GM18499 (cell line): ENCODE measurements around the gene PAN2.
"Not testable (repeated sequence)": the region's sequence is repeated elsewhere in the genome, so short reads cannot be mapped to it uniquely, and the experiment has no call there.

Source experiments
- ATAC-seq: cut with Tn5 transposase; IDR thresholded peaks from one replicate; pipeline ENCODE4 v1.9.1; 2021; ENCODE audit warnings: moderate number of reproducible peaks; ENCODE audit not compliant: insufficient read depth, unreplicated experiment

PAN2 gene

GRCh38 chr12:56282030-56282429 is 51.8 kb downstream of the PAN2 start:
- ATAC-seq = no peak

- ATAC-seq = no peak
Measured at GRCh38 chr12:56280849-56281248, 53.0 kb downstream of the PAN2 start.

GRCh38 chr12:56278905-56279304 is 54.9 kb downstream of the PAN2 start:
- ATAC-seq = no peak

- no peak for ATAC-seq
Measured at GRCh38 chr12:56274299-56274698, 59.5 kb downstream of the PAN2 start.

- not testable (repeated sequence) for ATAC-seq
Measured at GRCh38 chr12:56272468-56272867, 61.3 kb downstream of the PAN2 start.

GRCh38 chr12:56271031-56271430 is 62.8 kb downstream of the PAN2 start:
- ATAC-seq = no peak

GRCh38 chr12:56267443-56268071 is 66.2 kb downstream of the PAN2 start:
- ATAC-seq = no peak

GRCh38 chr12:56266693-56267442 is 66.9 kb downstream of the PAN2 start, which contains the start of gene COQ10A:
COQ10A (plus strand) TSS chr12:56266942; CDS start chr12:56267119, 177 bp downstream.
- no peak for ATAC-seq
